PC-3 (cell line): Measurements from ENCODE around the gene MED13L. TPM values are rescaled to one million over a fixed set of nuclear protein-coding genes. Genes with fewer than 3 reads are reported as not detected.

Experiments
- ATAC-seq: fragments of 200-7000 bp; cut with Tn5 transposase; 2 replicates; pipeline ENCODE4 v1.9.1; 2020; ENCODE audit warnings: mild to moderate bottlenecking, moderate library complexity
- BruUV-seq: library from RNA; stranded (reverse); fragments of 400-500 nt; replicated peaks from 2 replicates; lab custom pipeline; 2021; lab: Mats Ljungman, UMichigan
- CTCF ChIA-PET: fragments of 300-600 bp; sonication (Branson Sonifier 250); formaldehyde crosslinking; loops from one replicate; lab custom pipeline; 2022; ENCODE audit warnings: antibody characterized with exemption; lab: Charles Lee
- POLR2A ChIA-PET: fragments of 300-600 bp; sonication (Branson Sonifier 250); formaldehyde crosslinking; loops from one replicate; lab custom pipeline; 2022; ENCODE audit warnings: antibody characterized with exemption; ENCODE audit not compliant: unreplicated experiment; lab: Charles Lee
- DNase-seq: peaks from one replicate; pipeline ENCODE4 v3.0.0-alpha.2; 2015
- H2AFZ ChIP-seq: fragments of 300-600 bp; sonication (generic); 2 replicates; pipeline ENCODE4 v1.6.0; 2016; ENCODE audit warnings: antibody characterized with exemption, low read length
- H3F3A ChIP-seq: fragments of 300-600 bp; sonication (generic); one replicate; pipeline ENCODE4 v1.6.0; 2017; ENCODE audit warnings: antibody characterized with exemption, low read length, control low read depth, mild to moderate bottlenecking; ENCODE audit not compliant: unreplicated experiment
- H3K27ac ChIP-seq: fragments of 300-600 bp; sonication (generic); 2 replicates; pipeline ENCODE4 v1.5.1; 2016; ENCODE audit warnings: mild to moderate bottlenecking, low read length
- H3K27me3 ChIP-seq: fragments of 300-600 bp; sonication (generic); 2 replicates; pipeline ENCODE4 v1.6.1; 2016; ENCODE audit warnings: low read length, mixed read lengths
- H3K36me3 ChIP-seq: fragments of 300-600 bp; sonication (generic); 2 replicates; pipeline ENCODE4 v1.6.1; 2016; ENCODE audit warnings: low read depth, mixed run types, low read length, mixed read lengths
- H3K4me1 ChIP-seq: fragments of 300-600 bp; sonication (generic); 2 replicates; pipeline ENCODE4 v1.5.1; 2016; ENCODE audit warnings: low read length; ENCODE audit not compliant: insufficient read depth
- H3K4me2 ChIP-seq: fragments of 300-600 bp; sonication (generic); 2 replicates; pipeline ENCODE4 v1.6.0; 2016; ENCODE audit warnings: low read length
- H3K4me3 ChIP-seq: fragments of 300-600 bp; sonication (generic); 2 replicates; pipeline ENCODE4 v1.5.1; 2016; ENCODE audit warnings: mild to moderate bottlenecking, low read length, mixed read lengths
- H3K79me2 ChIP-seq: fragments of 300-600 bp; sonication (generic); 2 replicates; pipeline ENCODE4 v1.6.1; 2017; ENCODE audit warnings: low read length, mixed read lengths
- H3K9ac ChIP-seq: fragments of 300-600 bp; sonication (generic); 2 replicates; pipeline ENCODE4 v1.6.0; 2016; ENCODE audit warnings: mild to moderate bottlenecking, low read length
- H3K9me2 ChIP-seq: fragments of 300-600 bp; sonication (generic); replicated peaks from 2 replicates; pipeline ENCODE4 v1.6.1; 2016; ENCODE audit warnings: mixed run types, low read length, mixed read lengths
- H3K9me3 ChIP-seq: fragments of 300-600 bp; sonication (generic); 2 replicates; pipeline ENCODE4 v1.6.1; 2016; ENCODE audit warnings: low read length, mixed read lengths
- H4K20me1 ChIP-seq: fragments of 300-600 bp; sonication (generic); 2 replicates; pipeline ENCODE4 v1.6.1; 2016; ENCODE audit warnings: low read length, mixed read lengths
- CTCF ChIP-seq: fragments of 300-600 bp; sonication (generic); conservative IDR thresholded peaks from 2 replicates; pipeline ENCODE4 v1.5.1; 2017; ENCODE audit warnings: antibody characterized with exemption, low read depth, mild to moderate bottlenecking, low read length
- EZH2 ChIP-seq: fragments of 300-600 bp; sonication (generic); IDR thresholded peaks from one replicate; pipeline ENCODE4 v1.6.1; 2017; ENCODE audit warnings: antibody characterized with exemption, mild to moderate bottlenecking, low read length; ENCODE audit not compliant: unreplicated experiment
- EZH2phosphoT487 ChIP-seq: fragments of 300-600 bp; sonication (generic); IDR thresholded peaks from 2 replicates; pipeline ENCODE4 v1.6.1; 2018; ENCODE audit warnings: mild to moderate bottlenecking, antibody characterized with exemption, low read length, borderline replicate concordance
- intact Hi-C: fragments of 100-400 bp; cut with micrococcal nuclease; formaldehyde crosslinking; loops from 2 replicates; pipeline ENCODE4 v1.9.0; 2023
- total RNA-seq: library from RNA; depleted of rRNA; stranded (reverse); fragments of >200 nt; gene quantifications from 2 replicates; pipeline ENCODE4 v1.2.3, GENCODE V29; 2014

Gene MED13L
- total RNA-seq, 1 experiment from 2014 or later = 61.2 TPM

GRCh38 chr12:116064493-116064892, 213.0 kb downstream of the MED13L start:
- Histone ChIP-seq H3K4me3 (no peak overlapping the region), H2AFZ (no peak overlapping the region), H3K4me2 (no peak overlapping the region), H3F3A (no peaks in the 10 kb centered on the region), H3K27me3 (no peaks in the 10 kb centered on the region), H4K20me1 (peaks cover 4% of the 10 kb centered on the region; the same call in 1 of the 2 replicates), H3K36me3 (no peaks in the 10 kb centered on the region), H3K9me2 (no peaks in the 10 kb centered on the region), H3K27ac (no peak overlapping the region), H3K4me1 (peaks cover 6% of the 10 kb centered on the region), H3K79me2 (peaks cover 72% of the 10 kb centered on the region), H3K9ac (no peak overlapping the region), H3K9me3 (no peaks in the 10 kb centered on the region)
- no TSS peak for BruUV-seq
- ChIA-PET CTCF (no interaction called here), POLR2A (no interaction called here)
- no peak for TF ChIP-seq EZH2phosphoT487
- TF ChIP-seq EZH2 = no peak
- TF ChIP-seq CTCF = no peak
- ATAC-seq (no peak), DNase-seq (no peak)
- intact Hi-C loops = no loop called here

- ChIA-PET CTCF (no interaction called here), POLR2A (no interaction called here)
- no peak overlapping the region for H2AFZ ChIP-seq
- intact Hi-C loops = no loop called here
- H3K4me2 ChIP-seq = no peak overlapping the region
- no peaks in the 10 kb centered on the region for H3F3A ChIP-seq
- H3K79me2 ChIP-seq = peaks cover 69% of the 10 kb centered on the region
- H3K9me3 ChIP-seq = no peaks in the 10 kb centered on the region
- TF ChIP-seq EZH2 = no peak
- no peak for TF ChIP-seq CTCF
- no peak for TF ChIP-seq EZH2phosphoT487
- no peaks in the 10 kb centered on the region for H3K36me3 ChIP-seq
- H3K4me1 ChIP-seq = peaks cover 6% of the 10 kb centered on the region
- no TSS peak for BruUV-seq
- H3K27me3 ChIP-seq = no peaks in the 10 kb centered on the region
- H3K9ac ChIP-seq = no peak overlapping the region
- DNase-seq (no peak), ATAC-seq (no peak)
- H3K27ac ChIP-seq = no peak overlapping the region
- H3K9me2 ChIP-seq = no peaks in the 10 kb centered on the region
- no peak overlapping the region for H3K4me3 ChIP-seq
- H4K20me1 ChIP-seq = peaks cover 10% of the 10 kb centered on the region; the same call in 1 of the 2 replicates
These were observed 214.8 kb downstream of the MED13L start for GRCh38 chr12:116062698-116063097.

- Histone ChIP-seq H4K20me1 (peaks cover 16% of the 10 kb centered on the region; the same call in 1 of the 2 replicates), H3K4me2 (no peak overlapping the region), H3F3A (no peaks in the 10 kb centered on the region), H3K27ac (no peak overlapping the region), H3K79me2 (peaks cover 75% of the 10 kb centered on the region), H3K27me3 (no peaks in the 10 kb centered on the region), H3K36me3 (no peaks in the 10 kb centered on the region), H2AFZ (no peak overlapping the region), H3K9me3 (no peaks in the 10 kb centered on the region), H3K9ac (no peak overlapping the region), H3K4me1 (peaks cover 3% of the 10 kb centered on the region), H3K4me3 (no peak overlapping the region), H3K9me2 (no peaks in the 10 kb centered on the region)
- DNase-seq = no peak
- ChIA-PET POLR2A (interaction anchor here (0.7 kb wide), 1 partner anchor 101 kb away, joined by 3 read pairs; no protein-coding TSS in a partner anchor), CTCF (no interaction called here)
- BruUV-seq = no TSS peak
- intact Hi-C loops = no loop called here
- ATAC-seq = no peak
- TF ChIP-seq EZH2 (no peak), CTCF (no peak), EZH2phosphoT487 (no peak)
These were observed 216.7 kb downstream of the MED13L start for GRCh38 chr12:116060764-116061163.
